ENCODE results near the gene TMEM121.

Gene TMEM121

GRCh38 chr14:105490267-105490571 lies 36.2 kb upstream of the TMEM121 start:
- TF ChIP-seq ZBTB7A (IDR thresholded peaks at IDR 0.05; ENCODE audit: low read depth) = peak; percentile 42
- TF ChIP-seq MAX (IDR thresholded peaks at IDR 0.05) = no peak; the same call in none of the 2 replicates

DNA sequence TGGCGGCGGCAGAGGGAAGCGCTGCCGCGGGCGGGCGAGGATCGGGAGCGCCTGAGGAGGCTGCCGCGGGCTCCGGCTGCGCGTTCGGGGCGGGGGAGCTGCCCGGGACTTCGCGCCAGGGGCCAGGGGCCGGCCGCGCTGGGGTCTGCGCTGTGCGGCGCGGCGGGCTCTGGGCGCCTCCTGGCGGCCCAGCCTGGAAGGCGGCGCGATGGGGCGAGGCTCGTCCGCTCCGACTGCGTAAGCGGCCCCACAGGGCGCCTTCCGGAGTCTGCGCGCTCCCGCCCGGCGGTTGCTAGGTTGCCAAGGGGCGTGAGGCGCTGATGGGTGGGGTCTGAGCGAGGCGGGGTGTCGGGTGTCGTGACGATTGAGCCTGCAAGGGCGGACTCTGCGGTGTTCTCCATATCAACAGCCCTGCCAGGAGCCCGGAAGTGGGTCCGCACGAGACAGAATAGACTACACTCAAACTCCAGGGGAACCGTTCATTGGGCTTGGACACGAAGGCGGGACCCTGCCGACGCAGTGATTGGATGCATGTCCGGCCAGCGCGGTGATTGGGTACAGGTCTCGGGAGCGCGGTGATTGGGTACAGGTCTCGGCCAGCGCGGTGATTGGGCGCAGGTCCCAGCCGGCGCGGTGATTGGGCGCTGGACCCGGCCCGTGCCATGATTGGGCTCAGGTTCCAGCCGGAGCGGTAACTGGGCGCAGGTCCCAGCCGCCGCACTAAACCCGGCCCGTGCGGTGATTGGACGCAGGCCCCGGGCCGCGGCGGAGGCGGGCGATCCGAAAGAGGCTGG lies 35.6 kb upstream of the TMEM121 start, which contains the start of gene TEDC1:
Gene TEDC1 (plus strand): TSS at position 675 of the 794 bp plus-strand sequence. CDS start 130 bp downstream, outside the sequence.
- TF ChIP-seq, protein P1, sequence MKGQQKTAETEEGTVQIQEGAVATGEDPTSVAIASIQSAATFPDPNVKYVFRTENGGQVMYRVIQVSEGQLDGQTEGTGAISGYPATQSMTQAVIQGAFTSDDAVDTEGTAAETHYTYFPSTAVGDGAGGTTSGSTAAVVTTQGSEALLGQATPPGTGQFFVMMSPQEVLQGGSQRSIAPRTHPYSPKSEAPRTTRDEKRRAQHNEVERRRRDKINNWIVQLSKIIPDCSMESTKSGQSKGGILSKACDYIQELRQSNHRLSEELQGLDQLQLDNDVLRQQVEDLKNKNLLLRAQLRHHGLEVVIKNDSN (IDR thresholded peaks at IDR 0.05) = no peak; the same call in none of the 2 replicates
- TF ChIP-seq EP300 (IDR thresholded peaks at IDR 0.05; ENCODE audit: borderline replicate concordance) = 0 out of 2 replicates have a peak, but pooled peaks have one; percentile 30
- TF ChIP-seq RAD21 (IDR thresholded peaks at IDR 0.05; ENCODE audit: low read depth) = peak; percentile 68; the same call in 1 of the 2 replicates
- TF ChIP-seq CEBPB (IDR thresholded peaks at IDR 0.05) = no peak
- peak; percentile 15; the same call in 1 of the 2 replicates for TF ChIP-seq YY1 (IDR thresholded peaks at IDR 0.05; ENCODE audit: low read depth)
- TF ChIP-seq, protein P2, sequence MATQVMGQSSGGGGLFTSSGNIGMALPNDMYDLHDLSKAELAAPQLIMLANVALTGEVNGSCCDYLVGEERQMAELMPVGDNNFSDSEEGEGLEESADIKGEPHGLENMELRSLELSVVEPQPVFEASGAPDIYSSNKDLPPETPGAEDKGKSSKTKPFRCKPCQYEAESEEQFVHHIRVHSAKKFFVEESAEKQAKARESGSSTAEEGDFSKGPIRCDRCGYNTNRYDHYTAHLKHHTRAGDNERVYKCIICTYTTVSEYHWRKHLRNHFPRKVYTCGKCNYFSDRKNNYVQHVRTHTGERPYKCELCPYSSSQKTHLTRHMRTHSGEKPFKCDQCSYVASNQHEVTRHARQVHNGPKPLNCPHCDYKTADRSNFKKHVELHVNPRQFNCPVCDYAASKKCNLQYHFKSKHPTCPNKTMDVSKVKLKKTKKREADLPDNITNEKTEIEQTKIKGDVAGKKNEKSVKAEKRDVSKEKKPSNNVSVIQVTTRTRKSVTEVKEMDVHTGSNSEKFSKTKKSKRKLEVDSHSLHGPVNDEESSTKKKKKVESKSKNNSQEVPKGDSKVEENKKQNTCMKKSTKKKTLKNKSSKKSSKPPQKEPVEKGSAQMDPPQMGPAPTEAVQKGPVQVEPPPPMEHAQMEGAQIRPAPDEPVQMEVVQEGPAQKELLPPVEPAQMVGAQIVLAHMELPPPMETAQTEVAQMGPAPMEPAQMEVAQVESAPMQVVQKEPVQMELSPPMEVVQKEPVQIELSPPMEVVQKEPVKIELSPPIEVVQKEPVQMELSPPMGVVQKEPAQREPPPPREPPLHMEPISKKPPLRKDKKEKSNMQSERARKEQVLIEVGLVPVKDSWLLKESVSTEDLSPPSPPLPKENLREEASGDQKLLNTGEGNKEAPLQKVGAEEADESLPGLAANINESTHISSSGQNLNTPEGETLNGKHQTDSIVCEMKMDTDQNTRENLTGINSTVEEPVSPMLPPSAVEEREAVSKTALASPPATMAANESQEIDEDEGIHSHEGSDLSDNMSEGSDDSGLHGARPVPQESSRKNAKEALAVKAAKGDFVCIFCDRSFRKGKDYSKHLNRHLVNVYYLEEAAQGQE (IDR thresholded peaks at IDR 0.05; ENCODE audit: low read depth) = no peak
- no peak for TF ChIP-seq FOXM1 (IDR thresholded peaks at IDR 0.05; ENCODE audit: borderline replicate concordance, low read depth)
- TF ChIP-seq MAX (IDR thresholded peaks at IDR 0.05) = peak; percentile 19; the same call in 1 of the 2 replicates
- TF ChIP-seq TEAD4 (IDR thresholded peaks at IDR 0.05) = no peak
- peak; percentile 22; the same call in 1 of the 2 replicates for TF ChIP-seq NFIC (IDR thresholded peaks at IDR 0.05)
- TF ChIP-seq TCF12 (IDR thresholded peaks at IDR 0.05; ENCODE audit: low read depth) = peak; percentile 32; the same call in 1 of the 2 replicates
- TF ChIP-seq EGR1 (IDR thresholded peaks at IDR 0.05) = no peak
- no peak for TF ChIP-seq CREB1 (IDR thresholded peaks at IDR 0.05; ENCODE audit: low read depth)
- TF ChIP-seq ZBTB7A (IDR thresholded peaks at IDR 0.05; ENCODE audit: low read depth) = peak; percentile 75
- TF ChIP-seq TAF1 (IDR thresholded peaks at IDR 0.05; ENCODE audit: low read depth) = peak; percentile 60

DNA sequence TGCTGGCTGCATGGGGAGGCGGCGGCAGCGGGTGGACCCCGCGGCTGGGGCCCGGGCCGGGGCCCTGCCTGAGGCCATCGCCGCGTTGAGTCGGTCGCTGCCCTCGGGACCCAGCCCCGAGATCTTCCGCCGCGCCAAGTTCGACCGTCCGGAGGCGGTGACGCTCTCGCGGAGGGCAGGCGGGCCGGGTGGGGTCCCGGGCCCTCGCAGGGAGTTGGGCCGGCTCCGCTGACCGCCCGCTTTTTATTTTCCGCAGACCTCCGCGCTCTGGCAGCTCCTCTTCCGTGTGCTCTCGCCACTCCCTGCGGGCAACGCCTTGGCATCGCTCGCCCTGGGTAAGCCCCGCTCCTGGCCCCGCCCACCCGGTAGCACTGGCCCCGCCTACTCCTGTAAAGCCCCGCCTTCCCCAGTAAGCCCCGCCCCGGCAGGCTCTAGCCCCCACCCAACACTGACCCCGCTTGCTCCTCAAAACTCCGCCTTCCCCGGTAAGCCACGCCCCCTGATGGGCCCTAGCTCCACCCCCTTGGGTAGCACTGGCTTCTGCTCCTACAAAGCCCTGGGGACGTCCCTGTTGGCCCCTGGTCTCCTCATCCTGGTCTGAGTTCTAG lies 34.9 kb upstream of the TMEM121 start:
- no peak for TF ChIP-seq RAD21 (IDR thresholded peaks at IDR 0.05; ENCODE audit: low read depth)
- TF ChIP-seq YY1 (IDR thresholded peaks at IDR 0.05; ENCODE audit: low read depth) = 0 out of 2 replicates have a peak, but pooled peaks have one; percentile 7
- no peak for TF ChIP-seq CREB1 (IDR thresholded peaks at IDR 0.05; ENCODE audit: low read depth)
- peak; percentile 60 for TF ChIP-seq TAF1 (IDR thresholded peaks at IDR 0.05; ENCODE audit: low read depth)

DNA sequence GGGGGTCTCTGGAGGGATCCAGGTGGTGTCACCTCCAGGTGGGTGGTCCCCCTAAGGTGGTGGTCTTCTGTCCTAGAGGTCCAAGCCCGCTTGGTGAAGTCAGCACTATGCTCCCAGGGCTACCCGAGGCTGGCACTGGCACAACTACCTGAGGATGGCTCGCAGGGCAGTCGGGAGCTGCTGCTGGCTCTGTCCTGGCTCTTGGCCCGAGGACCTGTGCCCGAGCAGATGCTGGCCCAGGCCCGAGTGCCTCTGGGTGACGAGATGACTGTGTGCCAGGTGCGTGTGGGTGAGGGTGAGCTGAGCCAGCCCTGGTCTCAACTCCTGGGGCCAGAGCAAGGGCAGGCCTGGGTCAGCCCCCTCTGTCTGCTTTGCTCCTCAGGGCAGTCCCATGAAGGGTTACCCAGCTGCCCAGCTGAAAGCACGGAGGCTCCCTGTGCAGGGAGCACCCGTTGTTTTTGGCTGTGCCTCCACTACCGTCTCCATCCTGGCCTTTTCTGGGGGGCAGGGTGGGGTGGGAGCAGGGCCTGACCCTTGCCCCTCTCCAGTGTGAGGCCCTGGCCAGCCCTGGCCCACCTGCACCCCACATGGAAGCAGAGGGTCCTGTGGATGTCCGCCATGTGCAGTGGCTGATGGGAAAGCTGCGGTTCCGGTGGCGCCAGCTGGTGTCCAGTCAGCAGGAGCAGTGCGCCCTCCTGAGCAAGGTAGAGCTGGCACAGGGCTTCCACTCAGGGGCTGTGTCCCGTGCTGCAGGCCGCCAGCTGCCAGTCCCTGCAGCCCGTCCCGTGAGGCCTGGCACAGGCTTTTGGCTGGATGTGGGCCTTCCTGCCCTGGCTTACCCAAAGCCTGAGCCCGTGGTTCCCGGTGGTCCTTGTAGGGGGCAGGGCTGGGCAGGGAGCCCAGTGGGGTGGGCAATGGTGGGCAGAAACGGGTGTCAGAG lies 34.1 kb upstream of the TMEM121 start:
- TF ChIP-seq, protein P1 (IDR thresholded peaks at IDR 0.05) = no peak
- no peak for TF ChIP-seq TAF1 (IDR thresholded peaks at IDR 0.05; ENCODE audit: low read depth)
- TF ChIP-seq MAX (IDR thresholded peaks at IDR 0.05) = no peak

GRCh38 chr14:105492971-105493871 lies 33.2 kb upstream of the TMEM121 start:
- TF ChIP-seq FOXM1 (IDR thresholded peaks at IDR 0.05; ENCODE audit: borderline replicate concordance, low read depth) = no peak
- TF ChIP-seq, protein P2 (IDR thresholded peaks at IDR 0.05; ENCODE audit: low read depth) = no peak
- TF ChIP-seq CREB1 (IDR thresholded peaks at IDR 0.05; ENCODE audit: low read depth) = no peak
- TF ChIP-seq ZBTB7A (IDR thresholded peaks at IDR 0.05; ENCODE audit: low read depth) = no peak

Data from Ishikawa (cell line).